DMS 273 treated with DMSO at 0.1 percent for 48 hours (cell line): Measurements from ENCODE around the gene ERC2.

ENCODE experiments used
- DNase-seq: peaks from one replicate; lab custom pipeline; 2025; lab: John Stamatoyannopoulos, UW

Gene ERC2

GRCh38 chr3:56253941-56254665, 214.2 kb downstream of the ERC2 start:
- DNase-seq: no peak

- DNase-seq: no peak
These were observed 216.8 kb downstream of the ERC2 start for GRCh38 chr3:56251343-56251945.

GRCh38 chr3:56248021-56248420, 220.2 kb downstream of the ERC2 start:
- DNase-seq: no peak

- no peak for DNase-seq
These were observed 230.0 kb downstream of the ERC2 start for GRCh38 chr3:56238299-56238698.

- no peak for DNase-seq
These were observed 234.5 kb downstream of the ERC2 start for GRCh38 chr3:56233742-56234141.

GRCh38 chr3:56229311-56229710, 239.0 kb downstream of the ERC2 start:
- DNase-seq: no peak

GRCh38 chr3:56222866-56223265, 245.4 kb downstream of the ERC2 start:
- DNase-seq: no peak

- DNase-seq: no peak
These were observed 248.1 kb downstream of the ERC2 start for GRCh38 chr3:56219894-56220805.

GRCh38 chr3:56209982-56210751, 258.1 kb downstream of the ERC2 start:
- DNase-seq: no peak

- DNase-seq: no peak
These were observed 260.3 kb downstream of the ERC2 start for GRCh38 chr3:56207922-56208321.

- no peak for DNase-seq
These were observed 262.9 kb downstream of the ERC2 start for GRCh38 chr3:56205406-56205805.

- no peak for DNase-seq
These were observed 265.3 kb downstream of the ERC2 start for GRCh38 chr3:56202997-56203396.

GRCh38 chr3:56201407-56201806, 266.9 kb downstream of the ERC2 start:
- no peak for DNase-seq

- no peak for DNase-seq
These were observed 268.0 kb downstream of the ERC2 start for GRCh38 chr3:56200251-56200650.

- DNase-seq: no peak
These were observed 270.3 kb downstream of the ERC2 start for GRCh38 chr3:56197991-56198390.

- no peak for DNase-seq
These were observed 270.9 kb downstream of the ERC2 start for GRCh38 chr3:56197259-56197965.

- DNase-seq: no peak
These were observed 271.6 kb downstream of the ERC2 start for GRCh38 chr3:56196700-56197099.

GRCh38 chr3:56193519-56193918, 274.7 kb downstream of the ERC2 start:
- DNase-seq: no peak

GRCh38 chr3:56192001-56192400, 276.3 kb downstream of the ERC2 start:
- DNase-seq: no peak

GRCh38 chr3:56190771-56191305, 277.4 kb downstream of the ERC2 start:
- DNase-seq: no peak

- DNase-seq: no peak
These were observed 278.1 kb downstream of the ERC2 start for GRCh38 chr3:56190130-56190529.
